CD8-positive, alpha-beta memory T cell (primary cell): ENCODE measurements around the gene EPB41L5. TPM values are rescaled to one million over a fixed set of nuclear protein-coding genes. Genes with fewer than 3 reads are reported as not detected.

Experiments
- CTCF ChIA-PET: fragments of 350-600 bp; sonication (Branson Sonifier 250); formaldehyde crosslinking; loops from one replicate; lab custom pipeline; 2021; ENCODE audit warnings: antibody characterized with exemption; lab: Charles Lee
- POLR2A ChIA-PET: fragments of 350-600 bp; sonication (Branson Sonifier 250); formaldehyde crosslinking; loops from one replicate; lab custom pipeline; 2021; ENCODE audit warnings: antibody characterized with exemption; lab: Charles Lee
- DNase-seq, 5 donors: peaks; one replicate each; pipeline versions ENCODE4 v3.0.0 to v3.0.0-alpha.2; 2020 to 2022; ENCODE audit warnings: mixed read lengths in 1 of 5
- H3K27ac ChIP-seq: one replicate; pipeline ENCODE4 v1.7.0; 2013; ENCODE audit warnings: low read depth, mild to moderate bottlenecking, low read length, moderate library complexity
- H3K27me3 ChIP-seq: 2 replicates; pipeline ENCODE4 v1.7.0; 2013; ENCODE audit warnings: low read length, mild to moderate bottlenecking; ENCODE audit not compliant: insufficient read depth, poor library complexity, severe bottlenecking
- H3K36me3 ChIP-seq: 2 replicates; pipeline ENCODE4 v1.7.0; 2013; ENCODE audit warnings: mild to moderate bottlenecking, low read length, moderate library complexity; ENCODE audit not compliant: insufficient read depth
- H3K4me1 ChIP-seq: 2 replicates; pipeline ENCODE4 v1.7.0; 2013; ENCODE audit warnings: mild to moderate bottlenecking, low read length, moderate library complexity; ENCODE audit not compliant: insufficient read depth
- H3K4me3 ChIP-seq: 2 replicates; pipeline ENCODE4 v1.7.0; 2013; ENCODE audit warnings: mild to moderate bottlenecking, low read length
- H3K9me3 ChIP-seq: 2 replicates; pipeline ENCODE4 v1.7.0; 2013; ENCODE audit warnings: mild to moderate bottlenecking, low read length
- H3K27ac Mint-ChIP-seq, 8 donors: one replicate each; pipeline ENCODE4 v1.8.0; 2020 to 2021; ENCODE audit warnings: mixed read lengths in 8 of 8, mild to moderate bottlenecking in 6 of 8, inconsistent platforms in 3 of 8, moderate library complexity in 3 of 8
- H3K27me3 Mint-ChIP-seq, 2 donors: one replicate each; pipeline ENCODE4 v1.8.0; 2020 to 2021; ENCODE audit warnings: mixed read lengths in 2 of 2, mild to moderate bottlenecking in 1 of 2, moderate library complexity in 1 of 2
- H3K36me3 Mint-ChIP-seq, 3 donors: one replicate each; pipeline ENCODE4 v1.8.0; 2020 to 2021; ENCODE audit warnings: mixed read lengths in 3 of 3, inconsistent platforms in 1 of 3, mild to moderate bottlenecking in 1 of 3
- H3K4me1 Mint-ChIP-seq, 3 donors: one replicate each; pipeline ENCODE4 v1.8.0; 2020 to 2021; ENCODE audit warnings: mixed read lengths in 3 of 3, inconsistent platforms in 1 of 3, mild to moderate bottlenecking in 1 of 3
- H3K4me3 Mint-ChIP-seq, 7 donors: one replicate each; pipeline ENCODE4 v1.8.0; 2020 to 2021; ENCODE audit warnings: mixed read lengths in 7 of 7, mild to moderate bottlenecking in 6 of 7, moderate library complexity in 4 of 7, inconsistent platforms in 2 of 7
- H3K9me3 Mint-ChIP-seq, 5 donors: one replicate each; pipeline ENCODE4 v1.8.0; 2020 to 2022; ENCODE audit warnings: mixed read lengths in 5 of 5, mild to moderate bottlenecking in 3 of 5, moderate library complexity in 2 of 5, inconsistent platforms in 1 of 5
- polyA plus RNA-seq: library from polyadenylated mRNA; unstranded; fragments of 300-500 nt; fragmentation: Illumina TruSeq; gene quantifications from one replicate; pipeline ENCODE4 v1.2.3, GENCODE V29; 2021
- total RNA-seq, 2 experiments: library from RNA; stranded (reverse); gene quantifications; one replicate each; pipeline ENCODE4 v1.2.3, GENCODE V29; 2021

The EPB41L5 gene
- total and polyA plus RNA-seq, 3 experiments from 2014 or later = 3.3 to 4.0 (median 3.8) TPM

GRCh38 chr2:120206022-120206581 lies 193.2 kb downstream of the EPB41L5 start:
- no peaks in the 10 kb centered on the region for H3K27me3 Mint-ChIP-seq
- ChIA-PET POLR2A (no interaction called here), CTCF (interaction anchor here (0.6 to 1.2 kb wide), 2 partner anchors 11 to 108 kb away, joined by 3 to 7 read pairs; no protein-coding TSS in a partner anchor)
- no peaks in the 10 kb centered on the region for H3K36me3 Mint-ChIP-seq
- peaks cover 11% of the 10 kb centered on the region for H3K4me1 ChIP-seq
- H3K4me1 Mint-ChIP-seq = peaks cover 0 to 11% (median 0%) of the 10 kb centered on the region in 3 donors
- no peak for DNase-seq
- H3K27ac ChIP-seq = no peak overlapping the region
- H3K27me3 ChIP-seq = no peaks in the 10 kb centered on the region
- H3K27ac Mint-ChIP-seq = peak overlapping the region in 1 of 8 donors; percentile 68
- no peak overlapping the region for H3K4me3 Mint-ChIP-seq
- no peaks in the 10 kb centered on the region for H3K36me3 ChIP-seq
- H3K9me3 ChIP-seq = no peaks in the 10 kb centered on the region
- no peaks in the 10 kb centered on the region for H3K9me3 Mint-ChIP-seq
- H3K4me3 ChIP-seq = no peak overlapping the region

DNA sequence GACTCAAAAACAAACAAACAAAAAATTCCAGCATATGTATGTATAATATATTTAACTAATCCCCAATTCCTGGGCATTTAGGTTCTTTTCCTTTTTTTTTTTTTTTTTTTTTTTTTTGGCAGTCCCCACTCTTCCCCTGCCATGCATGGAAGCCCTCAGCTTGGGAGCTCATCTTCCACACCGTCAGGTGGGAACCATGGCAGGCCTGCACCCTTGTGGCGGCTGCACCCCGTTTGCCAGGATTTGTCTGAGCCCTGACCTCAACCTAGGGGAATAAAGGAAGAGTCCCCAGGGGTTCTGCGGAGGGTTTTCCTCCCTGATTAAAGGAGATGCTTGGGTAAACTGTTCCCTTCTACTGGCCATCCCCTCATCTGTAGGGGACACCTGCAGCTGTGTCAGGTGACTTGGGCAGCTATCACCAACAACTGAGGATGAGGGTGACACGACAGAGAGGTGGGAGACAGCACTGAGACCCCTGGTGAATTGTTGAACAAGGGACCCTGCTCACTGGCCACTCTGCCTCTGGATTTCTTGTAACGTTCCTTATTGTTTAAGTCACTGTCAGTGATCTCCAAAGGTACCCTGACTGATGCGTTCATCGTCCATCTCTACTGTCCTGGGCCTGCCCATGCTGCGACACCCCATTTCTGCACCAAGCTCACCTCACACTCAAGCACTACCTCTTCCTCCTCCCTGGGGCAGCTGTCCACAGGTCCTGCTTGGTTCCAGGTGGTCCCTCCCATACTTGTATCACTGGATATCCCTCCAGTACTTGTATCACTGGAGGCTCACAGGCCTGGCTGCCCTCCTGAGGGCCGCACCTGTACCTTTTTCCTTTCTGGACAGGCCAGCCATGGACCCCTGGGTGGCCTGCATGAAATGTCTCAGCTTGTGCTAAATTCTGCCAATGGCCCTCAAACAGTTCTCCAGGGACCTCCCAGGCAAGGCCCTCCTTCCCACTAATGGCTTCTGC lies 195.8 kb downstream of the EPB41L5 start:
- no peaks in the 10 kb centered on the region for H3K36me3 Mint-ChIP-seq
- Histone ChIP-seq H3K27me3 (no peaks in the 10 kb centered on the region), H3K27ac (no peak overlapping the region), H3K4me3 (no peak overlapping the region), H3K36me3 (no peaks in the 10 kb centered on the region), H3K9me3 (no peaks in the 10 kb centered on the region), H3K4me1 (peaks cover 11% of the 10 kb centered on the region)
- H3K27me3 Mint-ChIP-seq = no peaks in the 10 kb centered on the region
- H3K4me1 Mint-ChIP-seq = peaks cover 0 to 11% (median 0%) of the 10 kb centered on the region in 3 donors
- H3K27ac Mint-ChIP-seq = peak overlapping the region in 3 of 8 donors; percentile 38 to 67 (median 58)
- DNase-seq = no peak
- ChIA-PET CTCF (interaction anchor here (1.2 to 1.6 kb wide), 2 partner anchors 100 to 105 kb away, joined by 3 to 7 read pairs; no protein-coding TSS in a partner anchor), POLR2A (no interaction called here)
- H3K4me3 Mint-ChIP-seq = no peak overlapping the region
- H3K9me3 Mint-ChIP-seq = no peaks in the 10 kb centered on the region

- H3K4me3 ChIP-seq = no peak overlapping the region
- no peaks in the 10 kb centered on the region for H3K27me3 ChIP-seq
- Mint-ChIP-seq H3K36me3 (no peaks in the 10 kb centered on the region), H3K4me1 (peaks cover 0 to 11% (median 0%) of the 10 kb centered on the region in 3 donors), H3K9me3 (no peaks in the 10 kb centered on the region), H3K4me3 (peak overlapping the region in 5 of 7 donors; percentile 3 to 79 (median 33)), H3K27ac (peak overlapping the region in 7 of 8 donors; percentile 43 to 77 (median 64)), H3K27me3 (no peaks in the 10 kb centered on the region)
- no peak overlapping the region for H3K27ac ChIP-seq
- DNase-seq = no peak
- no peaks in the 10 kb centered on the region for H3K9me3 ChIP-seq
- H3K36me3 ChIP-seq = no peaks in the 10 kb centered on the region
- CTCF ChIA-PET = interaction anchor here (1.1 to 1.5 kb wide), 3 partner anchors 25 to 103 kb away, joined by 3 to 7 read pairs (median 4); no protein-coding TSS in a partner anchor
- peaks cover 11% of the 10 kb centered on the region for H3K4me1 ChIP-seq
- POLR2A ChIA-PET = no interaction called here
These were observed 196.8 kb downstream of the EPB41L5 start for GRCh38 chr2:120209427-120210269.

DNA sequence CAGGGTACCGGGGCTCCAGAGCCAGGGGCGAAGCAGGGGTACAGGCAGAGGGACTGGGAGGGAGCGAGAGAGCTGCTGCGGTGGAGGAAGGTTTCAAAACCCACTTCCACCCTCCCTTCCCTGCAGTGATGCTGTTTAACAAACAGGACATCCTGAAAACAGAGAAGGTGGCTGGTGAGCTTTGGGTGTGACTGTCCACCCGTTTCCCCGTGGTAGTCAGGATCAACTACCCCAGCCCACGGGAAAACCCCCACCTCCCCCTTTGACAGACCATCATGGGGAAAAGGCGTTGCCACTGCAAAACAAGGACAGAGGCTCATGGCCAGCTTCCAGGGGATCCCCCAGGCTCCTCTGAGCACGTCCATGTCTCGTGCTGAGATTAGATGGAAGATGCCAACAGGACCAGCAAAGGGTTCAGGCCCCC lies 197.4 kb downstream of the EPB41L5 start:
- CTCF ChIA-PET = interaction anchor here (1.1 to 1.5 kb wide), 3 partner anchors 25 to 103 kb away, joined by 3 to 7 read pairs (median 4); no protein-coding TSS in a partner anchor
- Mint-ChIP-seq H3K4me1 (peaks cover 0 to 11% (median 0%) of the 10 kb centered on the region in 3 donors), H3K27ac (peak overlapping the region in 5 of 8 donors; percentile 25 to 77 (median 64)), H3K9me3 (no peaks in the 10 kb centered on the region), H3K27me3 (no peaks in the 10 kb centered on the region), H3K36me3 (no peaks in the 10 kb centered on the region), H3K4me3 (peak overlapping the region in 4 of 7 donors; percentile 3 to 49 (median 34))
- Histone ChIP-seq H3K27ac (no peak overlapping the region), H3K4me3 (no peak overlapping the region), H3K9me3 (no peaks in the 10 kb centered on the region), H3K36me3 (no peaks in the 10 kb centered on the region), H3K27me3 (no peaks in the 10 kb centered on the region), H3K4me1 (peaks cover 11% of the 10 kb centered on the region)
- POLR2A ChIA-PET = interaction anchor here (1.5 kb wide), 1 partner anchor 13 kb away, joined by 3 read pairs; the partner anchor contains the start of gene TMEM185B
- no peak for DNase-seq

GRCh38 chr2:120218181-120218580 lies 205.3 kb downstream of the EPB41L5 start:
- peaks cover 30 to 50% (median 44%) of the 10 kb centered on the region in 3 donors for H3K4me1 Mint-ChIP-seq
- DNase-seq = no peak
- no peak overlapping the region for H3K4me3 ChIP-seq
- H3K4me1 ChIP-seq = peaks cover 17% of the 10 kb centered on the region
- H3K9me3 Mint-ChIP-seq = no peaks in the 10 kb centered on the region
- H3K27me3 ChIP-seq = no peaks in the 10 kb centered on the region
- H3K27me3 Mint-ChIP-seq = no peaks in the 10 kb centered on the region
- POLR2A ChIA-PET = interaction anchor here (2.0 kb wide), 1 partner anchor 13 kb away, joined by 10 read pairs; no protein-coding TSS in a partner anchor
- no peak overlapping the region for H3K27ac Mint-ChIP-seq
- H3K36me3 ChIP-seq = peaks cover 5% of the 10 kb centered on the region
- no peak overlapping the region for H3K27ac ChIP-seq
- no peaks in the 10 kb centered on the region for H3K9me3 ChIP-seq
- H3K36me3 Mint-ChIP-seq = peaks cover 8 to 34% (median 13%) of the 10 kb centered on the region in 3 donors
- no peak overlapping the region for H3K4me3 Mint-ChIP-seq
- CTCF ChIA-PET = interaction anchor here (2.7 kb wide), 1 partner anchor 43 kb away, joined by 17 read pairs; no protein-coding TSS in a partner anchor

DNA sequence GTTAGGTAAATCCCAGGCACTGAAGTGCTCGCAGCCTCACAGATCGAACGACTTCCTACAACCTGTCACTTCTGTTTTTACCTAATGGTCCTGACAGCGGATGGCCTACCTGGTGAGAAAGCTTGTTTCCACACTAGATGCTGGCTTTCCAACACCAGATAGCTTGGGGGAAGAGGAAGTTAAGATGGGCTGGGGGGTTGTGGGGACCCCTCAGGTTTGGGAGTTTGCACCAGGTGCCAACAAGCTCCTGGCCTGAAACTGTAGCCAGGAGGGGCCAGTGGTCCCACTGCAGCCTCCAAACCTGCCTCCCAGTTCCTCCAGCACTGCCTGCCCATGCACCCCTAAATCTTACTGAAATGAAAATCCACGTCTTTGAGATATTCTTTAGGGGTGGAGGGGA lies 206.4 kb downstream of the EPB41L5 start:
- Histone ChIP-seq H3K4me3 (no peak overlapping the region), H3K27me3 (no peaks in the 10 kb centered on the region), H3K9me3 (no peaks in the 10 kb centered on the region), H3K27ac (no peak overlapping the region), H3K36me3 (peaks cover 5% of the 10 kb centered on the region), H3K4me1 (peaks cover 24% of the 10 kb centered on the region)
- Mint-ChIP-seq H3K9me3 (no peaks in the 10 kb centered on the region), H3K27me3 (no peaks in the 10 kb centered on the region), H3K4me1 (peaks cover 39 to 59% (median 53%) of the 10 kb centered on the region in 3 donors), H3K36me3 (peaks cover 8 to 37% (median 13%) of the 10 kb centered on the region in 3 donors), H3K27ac (no peak overlapping the region), H3K4me3 (no peak overlapping the region)
- ChIA-PET CTCF (interaction anchor here (0.8 to 2.7 kb wide), 2 partner anchors 18 to 44 kb away, joined by 4 to 17 read pairs; no protein-coding TSS in a partner anchor), POLR2A (interaction anchor here (2.0 kb wide), 1 partner anchor 12 kb away, joined by 10 read pairs; no protein-coding TSS in a partner anchor)
- DNase-seq = no peak

GRCh38 chr2:120219766-120220165 lies 206.9 kb downstream of the EPB41L5 start:
- POLR2A ChIA-PET = interaction anchor here (2.0 kb wide), 1 partner anchor 12 kb away, joined by 10 read pairs; no protein-coding TSS in a partner anchor
- H3K4me1 Mint-ChIP-seq = peaks cover 42 to 64% (median 58%) of the 10 kb centered on the region in 3 donors
- H3K27ac Mint-ChIP-seq = peak overlapping the region in 1 of 8 donors; percentile 38
- H3K36me3 ChIP-seq = peaks cover 5% of the 10 kb centered on the region
- H3K4me1 ChIP-seq = peaks cover 28% of the 10 kb centered on the region
- no peaks in the 10 kb centered on the region for H3K9me3 Mint-ChIP-seq
- H3K4me3 Mint-ChIP-seq = peak overlapping the region in 1 of 7 donors; percentile 45
- H3K27me3 Mint-ChIP-seq = no peaks in the 10 kb centered on the region
- DNase-seq = no peak
- H3K27ac ChIP-seq = no peak overlapping the region
- H3K36me3 Mint-ChIP-seq = peaks cover 8 to 37% (median 13%) of the 10 kb centered on the region in 3 donors
- CTCF ChIA-PET = interaction anchor here (2.7 kb wide), 1 partner anchor 44 kb away, joined by 17 read pairs; no protein-coding TSS in a partner anchor
- H3K9me3 ChIP-seq = no peaks in the 10 kb centered on the region
- no peak overlapping the region for H3K4me3 ChIP-seq
- no peaks in the 10 kb centered on the region for H3K27me3 ChIP-seq
